Measurements from ENCODE around the gene CXCR2.
A peak's percentile ranks its signal among the peaks of the same experiment; 100 is the strongest.

The CXCR2 gene

DNA sequence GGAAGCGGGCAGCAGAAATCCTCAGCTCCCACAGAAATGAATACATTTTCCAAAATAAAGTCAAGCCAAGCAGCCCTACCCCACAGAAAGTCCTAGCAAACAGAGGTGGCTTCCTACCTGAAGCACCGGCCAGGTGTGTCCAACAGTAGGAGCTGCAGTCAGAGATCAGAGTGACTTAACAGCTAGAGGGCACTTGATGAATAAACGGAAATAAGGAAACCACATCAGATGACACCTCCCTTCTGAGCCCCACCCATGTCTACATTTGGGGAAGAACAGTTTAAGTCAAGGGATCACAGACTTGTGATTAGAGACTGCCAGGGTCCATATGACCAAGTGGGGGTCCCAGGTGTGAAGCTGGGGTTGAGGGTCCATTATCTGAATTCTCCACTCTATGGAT, 41.0 kb downstream of the CXCR2 start, which contains the start of gene CXCR1:
CXCR1 (minus strand) TSS at position 172 of the 400 bp plus-strand sequence. CDS start 1,751 bp downstream, outside the sequence.
- H3K4me3 ChIP-seq (ENCODE audit: low read depth, low read length), result no peak within 1 kb of the TSS
- no peaks in the 10 kb centered on the region for H3K4me1 ChIP-seq (ENCODE audit: control insufficient read depth, insufficient read depth, low read length)
- CTCF ChIA-PET, result interaction anchor here (0.7 to 1.2 kb wide), 6 partner anchors 16 to 126 kb away, joined by 3 read pairs; no protein-coding TSS in a partner anchor
- no peak within 1 kb of the TSS for H3K27ac ChIP-seq (ENCODE audit: extremely low read depth, low read depth, low read length)
- no peaks in the 10 kb centered on the region for H3K36me3 ChIP-seq (ENCODE audit: control insufficient read depth in 2 of 2, insufficient read depth in 1 of 2, low read length in 2 of 2)
- no peaks in the 10 kb centered on the region for H3K9me3 ChIP-seq (ENCODE audit: control insufficient read depth, insufficient read depth, low read depth, low read length)
- POLR2A ChIA-PET, result no interaction called here
- TF ChIP-seq ZNF623 (tag by site-specific recombination; IDR thresholded peaks at IDR 0.05), result no peak
- TF ChIP-seq ZBTB7A (tag by site-specific recombination; IDR thresholded peaks at IDR 0.05; ENCODE audit: low read depth), result no peak
- no peak for TF ChIP-seq ZNF626 (tag by site-specific recombination; IDR thresholded peaks at IDR 0.05)
- no peak for TF ChIP-seq BCL11B (tag by site-specific recombination; IDR thresholded peaks at IDR 0.05; ENCODE audit: low read depth)
- TF ChIP-seq ZNF169 (tag by site-specific recombination; IDR thresholded peaks at IDR 0.05), result no peak

DNA sequence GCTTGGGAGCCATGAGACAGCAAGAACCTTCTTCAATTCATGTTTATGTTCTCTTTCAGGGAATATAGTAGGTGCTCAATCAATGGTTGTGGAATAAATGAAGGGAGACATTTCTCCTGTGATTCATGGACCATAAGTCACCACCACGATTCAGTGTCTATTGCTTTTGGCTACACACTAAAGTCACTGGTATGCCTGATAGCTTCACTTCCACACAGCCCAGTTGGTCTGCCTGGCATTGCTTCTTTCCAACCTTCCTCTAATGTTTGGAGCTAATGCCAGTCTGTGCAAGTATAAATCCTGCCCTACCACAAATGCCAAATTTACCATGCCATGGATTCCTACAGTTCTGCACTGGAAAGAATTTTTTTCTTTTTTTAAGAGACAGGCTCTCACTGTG, 42.2 kb downstream of the CXCR2 start:
- no peak overlapping the region for H3K4me3 ChIP-seq (ENCODE audit: low read depth, low read length)
- no peaks in the 10 kb centered on the region for H3K4me1 ChIP-seq (ENCODE audit: control insufficient read depth, insufficient read depth, low read length)
- H3K9me3 ChIP-seq (ENCODE audit: control insufficient read depth, insufficient read depth, low read depth, low read length), result no peaks in the 10 kb centered on the region
- no peaks in the 10 kb centered on the region for H3K36me3 ChIP-seq (ENCODE audit: control insufficient read depth in 2 of 2, insufficient read depth in 1 of 2, low read length in 2 of 2)
- TF ChIP-seq ZNF2 (tag by site-specific recombination; IDR thresholded peaks at IDR 0.05) (no peak), ZBTB21 (tag by site-specific recombination; IDR thresholded peaks at IDR 0.05) (no peak), KLF16 (tag by site-specific recombination; IDR thresholded peaks at IDR 0.05) (no peak), ZNF112 (tag by site-specific recombination; IDR thresholded peaks at IDR 0.05) (no peak), ZNF707 (tag by site-specific recombination; IDR thresholded peaks at IDR 0.05) (no peak), MZF1 (tag by site-specific recombination; IDR thresholded peaks at IDR 0.05; ENCODE audit: borderline replicate concordance) (no peak), ZNF510 (tag by site-specific recombination; IDR thresholded peaks at IDR 0.05; ENCODE audit: insufficient replicate concordance) (no peak), ZNF664 (tag by site-specific recombination; IDR thresholded peaks at IDR 0.05) (no peak), ZNF48 (tag by site-specific recombination; IDR thresholded peaks at IDR 0.05) (no peak), ZNF239 (tag by site-specific recombination; IDR thresholded peaks at IDR 0.05) (no peak), ZNF184 (tag by site-specific recombination; IDR thresholded peaks at IDR 0.05) (no peak), ZEB2 (tag by site-specific recombination; IDR thresholded peaks at IDR 0.05) (no peak), ZNF571 (tag by site-specific recombination; IDR thresholded peaks at IDR 0.05) (no peak)
- TF ChIP-seq, protein P1, sequence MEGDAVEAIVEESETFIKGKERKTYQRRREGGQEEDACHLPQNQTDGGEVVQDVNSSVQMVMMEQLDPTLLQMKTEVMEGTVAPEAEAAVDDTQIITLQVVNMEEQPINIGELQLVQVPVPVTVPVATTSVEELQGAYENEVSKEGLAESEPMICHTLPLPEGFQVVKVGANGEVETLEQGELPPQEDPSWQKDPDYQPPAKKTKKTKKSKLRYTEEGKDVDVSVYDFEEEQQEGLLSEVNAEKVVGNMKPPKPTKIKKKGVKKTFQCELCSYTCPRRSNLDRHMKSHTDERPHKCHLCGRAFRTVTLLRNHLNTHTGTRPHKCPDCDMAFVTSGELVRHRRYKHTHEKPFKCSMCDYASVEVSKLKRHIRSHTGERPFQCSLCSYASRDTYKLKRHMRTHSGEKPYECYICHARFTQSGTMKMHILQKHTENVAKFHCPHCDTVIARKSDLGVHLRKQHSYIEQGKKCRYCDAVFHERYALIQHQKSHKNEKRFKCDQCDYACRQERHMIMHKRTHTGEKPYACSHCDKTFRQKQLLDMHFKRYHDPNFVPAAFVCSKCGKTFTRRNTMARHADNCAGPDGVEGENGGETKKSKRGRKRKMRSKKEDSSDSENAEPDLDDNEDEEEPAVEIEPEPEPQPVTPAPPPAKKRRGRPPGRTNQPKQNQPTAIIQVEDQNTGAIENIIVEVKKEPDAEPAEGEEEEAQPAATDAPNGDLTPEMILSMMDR (tag by site-specific recombination; IDR thresholded peaks at IDR 0.05), result no peak
- CTCF ChIA-PET, result interaction anchor here (0.6 to 2.1 kb wide), 14 partner anchors 8 to 952 kb away, joined by 3 to 13 read pairs (median 3); partner anchors contain the start of genes CXCR2 and PNKD
- POLR2A ChIA-PET, result no interaction called here
- H3K27ac ChIP-seq (ENCODE audit: extremely low read depth, low read depth, low read length), result no peak overlapping the region

DNA sequence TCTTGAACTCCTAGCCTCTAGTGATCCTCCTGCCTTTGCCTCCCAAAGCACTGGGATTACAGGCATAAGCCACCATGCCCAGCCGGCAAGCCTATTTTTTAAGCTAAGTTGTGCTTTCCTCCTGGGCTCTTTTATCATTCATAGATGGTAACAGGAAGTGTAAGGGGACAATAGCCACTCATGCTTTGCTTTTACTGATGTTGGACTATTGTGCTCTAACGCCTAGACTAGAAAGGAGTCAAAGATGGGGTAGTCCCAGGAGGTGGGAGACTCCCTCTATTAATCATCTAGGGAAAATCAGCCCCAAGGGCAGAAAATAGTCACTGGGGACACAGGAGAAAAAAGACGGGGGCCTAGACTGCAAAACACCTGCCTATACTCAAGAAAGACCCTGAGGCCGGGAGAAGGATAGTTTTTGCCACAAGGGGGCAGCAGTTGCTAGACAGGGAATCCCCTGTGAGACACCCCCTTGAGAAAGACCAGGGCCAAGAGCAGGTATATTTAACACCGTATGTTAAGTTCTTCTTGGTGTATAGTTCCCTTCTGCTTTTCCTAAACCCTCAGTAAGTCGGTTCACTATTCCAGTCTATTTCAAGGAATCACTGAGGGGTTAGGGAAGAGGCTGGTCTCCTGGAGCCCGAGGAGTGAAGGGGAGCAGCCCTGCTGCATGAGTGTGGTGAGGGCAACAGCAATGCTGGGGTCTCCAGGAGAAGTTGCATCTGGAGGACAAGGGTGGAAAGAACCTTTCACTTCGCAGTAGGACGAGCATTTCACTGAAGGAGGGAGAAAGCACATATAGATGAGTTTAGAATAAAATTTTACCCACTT, 43.0 kb downstream of the CXCR2 start:
- CTCF ChIA-PET, result interaction anchor here (0.6 to 2.1 kb wide), 16 partner anchors 9 to 438 kb away, joined by 3 to 13 read pairs (median 3); partner anchors contain the start of genes CXCR2 and PNKD
- H3K36me3 ChIP-seq (ENCODE audit: control insufficient read depth in 2 of 2, insufficient read depth in 1 of 2, low read length in 2 of 2), result no peaks in the 10 kb centered on the region
- no peak overlapping the region for H3K27ac ChIP-seq (ENCODE audit: extremely low read depth, low read depth, low read length)
- POLR2A ChIA-PET, result no interaction called here
- no peaks in the 10 kb centered on the region for H3K4me1 ChIP-seq (ENCODE audit: control insufficient read depth, insufficient read depth, low read length)
- no peak overlapping the region for H3K4me3 ChIP-seq (ENCODE audit: low read depth, low read length)
- H3K9me3 ChIP-seq (ENCODE audit: control insufficient read depth, insufficient read depth, low read depth, low read length), result no peaks in the 10 kb centered on the region
- TF ChIP-seq, protein P2, sequence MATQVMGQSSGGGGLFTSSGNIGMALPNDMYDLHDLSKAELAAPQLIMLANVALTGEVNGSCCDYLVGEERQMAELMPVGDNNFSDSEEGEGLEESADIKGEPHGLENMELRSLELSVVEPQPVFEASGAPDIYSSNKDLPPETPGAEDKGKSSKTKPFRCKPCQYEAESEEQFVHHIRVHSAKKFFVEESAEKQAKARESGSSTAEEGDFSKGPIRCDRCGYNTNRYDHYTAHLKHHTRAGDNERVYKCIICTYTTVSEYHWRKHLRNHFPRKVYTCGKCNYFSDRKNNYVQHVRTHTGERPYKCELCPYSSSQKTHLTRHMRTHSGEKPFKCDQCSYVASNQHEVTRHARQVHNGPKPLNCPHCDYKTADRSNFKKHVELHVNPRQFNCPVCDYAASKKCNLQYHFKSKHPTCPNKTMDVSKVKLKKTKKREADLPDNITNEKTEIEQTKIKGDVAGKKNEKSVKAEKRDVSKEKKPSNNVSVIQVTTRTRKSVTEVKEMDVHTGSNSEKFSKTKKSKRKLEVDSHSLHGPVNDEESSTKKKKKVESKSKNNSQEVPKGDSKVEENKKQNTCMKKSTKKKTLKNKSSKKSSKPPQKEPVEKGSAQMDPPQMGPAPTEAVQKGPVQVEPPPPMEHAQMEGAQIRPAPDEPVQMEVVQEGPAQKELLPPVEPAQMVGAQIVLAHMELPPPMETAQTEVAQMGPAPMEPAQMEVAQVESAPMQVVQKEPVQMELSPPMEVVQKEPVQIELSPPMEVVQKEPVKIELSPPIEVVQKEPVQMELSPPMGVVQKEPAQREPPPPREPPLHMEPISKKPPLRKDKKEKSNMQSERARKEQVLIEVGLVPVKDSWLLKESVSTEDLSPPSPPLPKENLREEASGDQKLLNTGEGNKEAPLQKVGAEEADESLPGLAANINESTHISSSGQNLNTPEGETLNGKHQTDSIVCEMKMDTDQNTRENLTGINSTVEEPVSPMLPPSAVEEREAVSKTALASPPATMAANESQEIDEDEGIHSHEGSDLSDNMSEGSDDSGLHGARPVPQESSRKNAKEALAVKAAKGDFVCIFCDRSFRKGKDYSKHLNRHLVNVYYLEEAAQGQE (tag by site-specific recombination; IDR thresholded peaks at IDR 0.05), result no peak
- TF ChIP-seq, protein P3, sequence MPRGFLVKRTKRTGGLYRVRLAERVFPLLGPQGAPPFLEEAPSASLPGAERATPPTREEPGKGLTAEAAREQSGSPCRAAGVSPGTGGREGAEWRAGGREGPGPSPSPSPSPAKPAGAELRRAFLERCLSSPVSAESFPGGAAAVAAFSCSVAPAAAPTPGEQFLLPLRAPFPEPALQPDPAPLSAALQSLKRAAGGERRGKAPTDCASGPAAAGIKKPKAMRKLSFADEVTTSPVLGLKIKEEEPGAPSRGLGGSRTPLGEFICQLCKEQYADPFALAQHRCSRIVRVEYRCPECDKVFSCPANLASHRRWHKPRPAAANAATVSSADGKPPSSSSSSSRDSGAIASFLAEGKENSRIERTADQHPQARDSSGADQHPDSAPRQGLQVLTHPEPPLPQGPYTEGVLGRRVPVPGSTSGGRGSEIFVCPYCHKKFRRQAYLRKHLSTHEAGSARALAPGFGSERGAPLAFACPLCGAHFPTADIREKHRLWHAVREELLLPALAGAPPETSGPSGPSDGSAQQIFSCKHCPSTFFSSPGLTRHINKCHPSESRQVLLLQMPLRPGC (tag by site-specific recombination; IDR thresholded peaks at IDR 0.05), result no peak
- peak; percentile 57; the same call in 1 of the 2 replicates for TF ChIP-seq ZNF133 (tag by site-specific recombination; IDR thresholded peaks at IDR 0.05)
- TF ChIP-seq ZBTB7A (tag by site-specific recombination; IDR thresholded peaks at IDR 0.05; ENCODE audit: low read depth), result no peak
- TF ChIP-seq SP2 (tag by site-specific recombination; IDR thresholded peaks at IDR 0.05), result no peak
- TF ChIP-seq ZNF10 (tag by site-specific recombination; IDR thresholded peaks at IDR 0.05), result no peak
- TF ChIP-seq ZNF266 (tag by site-specific recombination; IDR thresholded peaks at IDR 0.05; ENCODE audit: low read depth), result no peak
- no peak for TF ChIP-seq ZNF585B (tag by site-specific recombination; IDR thresholded peaks at IDR 0.05)

All from HEK293 (cell line).